ENCODE data around the gene CYP4F12. TPM values are rescaled to one million over a fixed set of nuclear protein-coding genes. Genes with fewer than 3 reads are reported as not detected.
"Not testable (repeated sequence)": the region's sequence is repeated elsewhere in the genome, so short reads cannot be mapped to it uniquely, and the experiment has no call there.

The CYP4F12 gene
- total and polyA plus RNA-seq, 2 experiments from 2014 or later = not detected

DNA sequence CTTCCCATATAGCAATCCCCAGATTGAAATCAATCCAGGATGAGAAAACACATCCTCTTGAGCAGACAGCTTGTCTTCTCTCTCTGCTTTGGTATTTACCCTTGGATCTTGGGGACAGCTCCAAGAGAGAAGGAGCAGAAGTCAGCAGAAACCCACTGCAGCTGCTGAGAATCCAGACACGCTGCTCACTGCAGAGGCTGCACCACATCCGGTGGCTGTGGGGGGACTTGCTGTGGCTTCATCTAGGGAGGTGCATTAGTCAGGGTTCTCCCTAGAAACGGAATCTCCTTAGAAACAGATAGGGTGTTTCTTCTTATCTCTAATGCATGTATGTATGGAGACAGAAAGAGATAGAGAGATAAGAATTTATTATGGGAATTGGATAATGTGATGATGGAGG, 2.7 kb downstream of the CYP4F12 start:
- Histone ChIP-seq H3K9me3 (ENCODE audit: low read depth) (no peaks in the 10 kb centered on the region), H3K4me1 (ENCODE audit: low read depth) (no peaks in the 10 kb centered on the region), H3K27me3 (no peaks in the 10 kb centered on the region), H3K27ac (no peak overlapping the region), H3K4me3 (no peak overlapping the region), H3K36me3 (no peaks in the 10 kb centered on the region)
- DNase-seq (ENCODE audit: low read depth in 1 of 2, low spot score in 1 of 2) = no peak
- TF ChIP-seq CTCF (IDR thresholded peaks at IDR 0.05; ENCODE audit: low read depth, low read length) = no peak

GRCh38 chr19:15679089-15679488, 6.2 kb downstream of the CYP4F12 start:
- TF ChIP-seq CTCF (IDR thresholded peaks at IDR 0.05; ENCODE audit: low read depth, low read length) = no peak
- no peaks in the 10 kb centered on the region for H3K27me3 ChIP-seq
- H3K4me3 ChIP-seq = no peak overlapping the region
- no peaks in the 10 kb centered on the region for H3K9me3 ChIP-seq (ENCODE audit: low read depth)
- no peak overlapping the region for H3K27ac ChIP-seq
- H3K4me1 ChIP-seq (ENCODE audit: low read depth) = no peaks in the 10 kb centered on the region
- no peak for DNase-seq (ENCODE audit: low read depth in 1 of 2, low spot score in 1 of 2)
- no peaks in the 10 kb centered on the region for H3K36me3 ChIP-seq

DNA sequence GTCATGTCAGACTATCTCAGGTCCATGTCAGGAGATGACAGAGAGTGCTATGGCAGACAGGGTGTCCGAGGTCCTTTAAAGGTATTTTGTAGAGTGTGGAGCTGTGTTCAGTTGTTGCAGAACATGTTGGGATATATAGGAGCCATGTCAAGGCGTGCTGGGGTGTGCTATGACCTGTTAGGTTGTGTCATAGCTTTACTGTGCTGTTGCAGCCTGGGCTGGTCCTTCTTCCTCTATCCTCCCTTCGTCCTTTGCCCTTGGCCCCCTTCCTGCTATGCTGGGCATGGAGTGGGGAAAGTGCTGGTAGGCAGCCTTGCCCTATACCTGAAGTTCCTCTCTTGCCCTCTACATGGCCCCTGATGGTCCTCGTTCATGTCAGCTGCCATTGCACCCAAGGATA, 7.0 kb downstream of the CYP4F12 start:
- not testable (repeated sequence) for H3K27ac ChIP-seq; H3K4me3 ChIP-seq; H3K27me3 ChIP-seq; H3K4me1 ChIP-seq (ENCODE audit: low read depth); H3K9me3 ChIP-seq (ENCODE audit: low read depth); DNase-seq (ENCODE audit: low read depth in 1 of 2, low spot score in 1 of 2); H3K36me3 ChIP-seq

GRCh38 chr19:15680478-15681322, 7.8 kb downstream of the CYP4F12 start:
- H3K4me1 ChIP-seq (ENCODE audit: low read depth) = no peaks in the 10 kb centered on the region
- no peak for TF ChIP-seq CTCF (IDR thresholded peaks at IDR 0.05; ENCODE audit: low read depth, low read length)
- H3K27me3 ChIP-seq = no peaks in the 10 kb centered on the region
- H3K4me3 ChIP-seq = no peak overlapping the region
- DNase-seq (ENCODE audit: low read depth in 1 of 2, low spot score in 1 of 2) = no peak
- no peaks in the 10 kb centered on the region for H3K9me3 ChIP-seq (ENCODE audit: low read depth)
- H3K27ac ChIP-seq = no peak overlapping the region
- H3K36me3 ChIP-seq = no peaks in the 10 kb centered on the region

DNA sequence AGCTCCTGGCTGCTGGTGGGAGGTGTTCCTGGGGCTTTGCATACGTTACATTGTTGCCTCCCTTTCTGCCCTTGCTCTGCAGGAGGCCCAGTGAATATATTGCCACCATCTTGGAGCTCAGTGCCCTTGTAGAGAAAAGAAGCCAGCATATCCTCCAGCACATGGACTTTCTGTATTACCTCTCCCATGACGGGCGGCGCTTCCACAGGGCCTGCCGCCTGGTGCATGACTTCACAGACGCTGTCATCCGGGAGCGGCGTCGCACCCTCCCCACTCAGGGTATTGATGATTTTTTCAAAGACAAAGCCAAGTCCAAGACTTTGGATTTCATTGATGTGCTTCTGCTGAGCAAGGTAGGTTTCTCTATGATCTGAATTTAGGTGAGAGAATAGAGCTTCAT, 10.5 kb downstream of the CYP4F12 start:
- TF ChIP-seq CTCF (IDR thresholded peaks at IDR 0.05; ENCODE audit: low read depth, low read length) = no peak
- Histone ChIP-seq H3K27ac (no peak overlapping the region), H3K4me3 (no peak overlapping the region), H3K9me3 (ENCODE audit: low read depth) (no peaks in the 10 kb centered on the region), H3K36me3 (no peaks in the 10 kb centered on the region), H3K27me3 (no peaks in the 10 kb centered on the region), H3K4me1 (ENCODE audit: low read depth) (no peaks in the 10 kb centered on the region)
- no peak for DNase-seq (ENCODE audit: low read depth in 1 of 2, low spot score in 1 of 2)

- Histone ChIP-seq H3K27me3 (no peaks in the 10 kb centered on the region), H3K27ac (no peak overlapping the region), H3K36me3 (no peaks in the 10 kb centered on the region), H3K4me3 (no peak overlapping the region), H3K4me1 (ENCODE audit: low read depth) (no peaks in the 10 kb centered on the region), H3K9me3 (ENCODE audit: low read depth) (no peaks in the 10 kb centered on the region)
- no peak for DNase-seq (ENCODE audit: low read depth in 1 of 2, low spot score in 1 of 2)
- TF ChIP-seq CTCF (IDR thresholded peaks at IDR 0.05; ENCODE audit: low read depth, low read length) = no peak
Observed at GRCh38 chr19:15684828-15685227, 11.9 kb downstream of the CYP4F12 start.

Data from cardiac muscle cell (in vitro differentiated cells and primary cell).